HG03196 (cell line): ENCODE measurements around the gene DSE.
A peak's percentile ranks its signal among the peaks of the same experiment; 100 is the strongest.
"Not testable (repeated sequence)": the region's sequence is repeated elsewhere in the genome, so short reads cannot be mapped to it uniquely, and the experiment has no call there.

Source experiments
- ATAC-seq: cut with Tn5 transposase; IDR thresholded peaks from one replicate; pipeline ENCODE4 v1.9.1; 2021; ENCODE audit not compliant: unreplicated experiment

Gene DSE

DNA sequence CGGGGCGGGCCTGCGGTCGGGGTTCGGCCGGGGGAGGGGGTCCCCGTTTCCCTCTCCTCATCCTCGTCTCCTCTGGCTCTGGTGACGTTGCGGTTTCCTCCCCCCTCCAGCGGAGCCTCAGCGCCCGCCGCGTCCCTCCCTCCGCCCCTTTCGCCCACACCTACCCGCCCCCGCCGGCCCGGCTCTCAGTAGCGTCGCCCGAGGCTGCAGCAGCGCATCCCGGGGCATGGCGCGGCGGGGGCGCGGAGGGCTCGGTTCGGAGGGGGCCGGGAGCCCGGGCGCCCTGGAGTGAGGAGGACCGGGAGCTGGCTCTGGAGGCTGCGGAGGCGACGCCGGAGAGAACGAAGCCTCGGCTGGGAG lies at the start of gene DSE:
Gene DSE (plus strand): TSS at position 188 of the 360 bp plus-strand sequence. CDS start 28,304 bp downstream, outside the sequence.
- peak; percentile 70 for ATAC-seq

DNA sequence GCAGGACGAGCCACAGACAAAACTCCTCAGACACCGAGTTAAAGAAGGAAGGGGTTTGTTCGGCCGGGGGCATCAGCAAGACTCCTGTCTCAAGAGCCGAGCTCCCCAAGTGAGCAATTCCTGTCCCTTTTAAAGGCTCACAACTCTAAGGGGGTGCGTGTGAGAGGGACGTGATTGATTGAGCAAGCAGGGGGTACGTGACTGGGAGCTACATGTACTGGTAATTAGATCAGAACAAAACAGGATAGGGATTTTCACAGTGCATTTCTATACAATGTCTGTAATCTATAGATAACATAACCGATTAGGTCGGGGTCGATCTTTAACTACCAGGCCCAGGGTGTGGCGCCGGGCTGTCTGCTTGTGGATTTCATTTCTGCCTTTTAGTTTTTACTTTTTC lies 48.8 kb upstream of the DSE start:
- not testable (repeated sequence) for ATAC-seq

DNA sequence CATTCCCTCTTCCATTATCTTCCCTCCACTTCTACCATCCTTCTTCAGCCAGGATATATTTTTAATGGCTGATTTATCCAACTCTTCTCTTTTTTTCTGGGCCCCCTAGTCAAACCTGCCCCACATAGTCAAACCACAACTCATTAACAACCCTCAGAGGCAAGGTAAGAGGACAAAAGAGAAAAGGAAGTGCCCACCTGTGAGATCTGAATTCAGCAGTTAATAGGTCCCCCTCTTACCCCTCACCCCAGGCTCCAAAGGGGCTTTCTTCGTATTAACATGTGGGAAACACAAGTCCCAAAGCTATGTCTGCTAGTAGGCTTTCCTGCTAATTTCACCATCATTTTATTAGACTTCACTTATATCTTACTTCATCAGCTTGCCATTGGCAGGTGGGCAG lies 46.9 kb upstream of the DSE start:
- ATAC-seq: no peak

DNA sequence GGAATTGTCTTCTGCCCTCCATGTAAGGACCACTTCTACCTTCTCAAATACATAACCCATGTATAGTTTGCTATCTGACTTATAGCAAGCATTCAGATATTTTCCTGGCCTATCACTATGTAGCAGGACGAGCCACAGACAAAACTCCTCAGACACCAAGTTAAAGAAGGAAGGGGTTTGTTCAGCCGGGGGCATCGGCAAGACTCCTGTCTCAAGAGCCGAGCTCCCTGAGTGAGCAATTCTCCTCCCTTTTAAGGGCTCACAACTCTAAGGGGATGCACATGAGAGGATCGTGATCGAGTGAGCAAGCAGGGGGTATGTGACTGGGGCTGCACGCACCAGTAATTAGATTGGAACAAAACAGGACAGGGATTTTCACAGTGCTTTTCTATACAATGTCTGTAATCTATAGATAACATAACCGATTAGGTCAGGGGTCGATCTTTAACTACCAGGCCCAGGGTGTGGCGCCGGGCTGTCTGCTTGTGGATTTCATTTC lies 45.1 kb upstream of the DSE start:
- ATAC-seq: not testable (repeated sequence)

DNA sequence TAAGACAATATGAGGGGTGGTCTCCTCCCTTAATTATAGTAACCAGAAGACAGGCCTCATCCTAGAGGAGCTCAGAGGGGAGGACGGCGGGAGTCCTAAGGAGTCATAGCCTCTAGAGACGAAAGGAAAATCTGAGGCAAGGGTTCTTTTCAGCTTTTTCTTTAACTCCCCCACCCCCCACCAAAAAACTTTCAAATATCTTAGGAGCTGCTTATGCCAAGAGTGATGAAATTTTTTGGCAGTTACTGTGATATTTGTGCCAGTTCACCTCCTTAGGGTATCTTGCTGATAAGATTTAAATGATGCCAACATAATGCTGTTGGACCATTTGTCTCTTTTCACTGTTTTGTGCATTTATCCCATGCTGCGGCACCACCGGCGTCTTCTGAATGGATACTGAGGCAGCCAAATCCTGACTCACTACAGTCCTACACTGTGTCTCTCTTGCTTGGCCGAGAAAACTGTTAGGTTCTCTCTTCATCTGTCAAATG lies 44.5 kb upstream of the DSE start:
- no peak for ATAC-seq

DNA sequence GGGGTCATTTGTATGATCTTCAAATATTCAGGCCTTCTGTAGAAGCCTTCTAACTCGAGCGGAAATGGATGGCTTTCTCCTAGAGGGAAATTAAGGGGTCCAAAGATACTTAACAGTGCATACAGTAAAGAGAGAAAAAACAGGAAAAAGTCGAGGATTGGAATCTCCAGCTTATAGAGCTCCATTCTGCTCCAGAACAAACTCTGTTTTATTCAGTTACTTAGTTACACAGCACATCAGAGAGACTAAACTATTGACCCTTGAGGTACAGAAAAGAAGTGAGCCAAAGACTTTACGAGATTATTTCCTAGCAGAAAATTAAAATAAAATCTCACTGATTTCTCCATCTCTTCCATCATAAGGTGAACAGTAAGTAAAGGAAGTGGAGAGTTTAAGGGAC lies 43.8 kb upstream of the DSE start:
- no peak for ATAC-seq

DNA sequence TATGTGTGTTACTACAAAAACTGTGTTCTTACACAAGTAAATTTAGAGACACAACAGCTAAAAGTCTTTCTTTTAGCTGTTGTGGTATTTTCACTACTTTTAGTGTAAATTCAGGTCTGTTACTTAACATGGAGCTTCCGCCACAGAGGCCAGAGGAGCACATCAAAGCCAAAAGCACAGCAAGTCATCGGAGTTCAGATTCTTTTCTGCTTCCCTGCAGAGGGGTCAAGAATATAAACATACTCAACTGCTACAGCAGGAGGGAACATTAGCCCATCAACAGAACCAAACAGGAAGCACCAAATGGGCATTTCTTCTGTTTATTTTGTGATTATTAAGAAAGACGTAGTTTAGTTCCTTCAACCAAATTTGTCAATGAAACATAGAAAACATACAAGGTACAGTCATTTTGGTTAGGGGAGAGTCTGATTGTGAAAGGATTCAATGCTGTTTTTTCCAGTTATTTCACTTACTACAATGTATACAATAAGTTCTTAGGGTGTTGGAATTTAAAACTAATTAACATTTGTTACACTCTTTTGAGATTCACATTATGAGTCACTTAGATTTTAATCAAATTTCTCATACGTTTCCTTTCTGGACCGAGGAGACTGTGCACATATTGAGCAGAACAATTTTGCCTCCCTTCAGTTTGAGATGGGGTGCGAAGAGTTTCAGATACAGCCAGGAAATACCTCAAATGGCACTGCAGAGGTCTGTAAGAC lies 42.8 kb upstream of the DSE start:
- no peak for ATAC-seq

DNA sequence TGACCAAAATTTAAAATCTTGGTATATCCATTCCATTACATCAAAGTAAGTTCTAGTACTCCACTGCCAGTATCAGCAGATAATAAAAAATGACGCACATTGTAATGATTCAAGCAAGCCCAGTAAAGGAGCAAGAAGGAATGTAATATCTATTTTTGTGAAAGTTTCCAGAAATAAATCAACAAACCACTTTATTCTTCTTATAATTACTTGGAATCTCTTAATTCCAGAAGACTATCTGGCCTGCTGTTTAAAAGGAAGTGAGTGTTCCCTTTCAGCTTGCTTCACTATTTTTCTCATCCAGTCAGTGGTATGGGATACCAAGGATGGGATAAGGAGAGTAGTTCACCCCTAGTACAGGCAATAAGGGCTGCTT lies 42.2 kb upstream of the DSE start:
- no peak for ATAC-seq

DNA sequence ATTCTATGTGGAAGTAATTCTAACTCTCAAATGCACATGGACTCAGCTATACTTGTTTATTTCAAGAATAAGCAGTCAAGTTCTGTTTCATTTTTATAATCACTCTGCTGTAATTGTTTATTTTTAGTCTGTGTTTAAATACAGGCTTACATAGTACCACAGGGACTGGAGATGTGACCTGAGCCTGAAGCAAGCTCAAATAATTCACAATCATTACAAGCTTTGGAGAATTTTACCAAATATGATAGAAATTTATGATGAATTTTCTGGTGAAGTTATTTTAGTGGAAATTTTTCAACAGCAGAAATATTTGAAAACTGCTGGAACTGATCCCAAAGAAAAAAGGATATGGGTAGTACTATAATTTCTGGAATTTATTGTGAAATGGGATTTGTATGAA lies 41.6 kb upstream of the DSE start:
- no peak for ATAC-seq

DNA sequence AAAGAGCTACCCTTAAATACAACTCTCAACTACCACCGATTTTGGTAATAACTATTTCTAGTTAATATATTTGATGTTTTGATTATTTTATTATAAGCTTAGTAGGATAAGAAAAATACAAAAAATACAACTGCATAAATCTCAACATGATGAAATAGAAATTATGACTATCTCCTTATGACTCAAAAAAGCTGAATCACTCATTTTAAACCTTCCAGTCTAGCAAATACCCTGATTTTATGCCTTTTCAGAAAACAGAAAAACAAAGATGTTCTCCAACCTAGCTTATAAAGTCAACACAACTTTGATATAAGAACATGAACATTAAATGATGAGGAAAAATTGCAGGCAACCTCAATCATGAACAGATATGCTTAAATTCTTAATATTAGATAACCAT lies 40.2 kb upstream of the DSE start:
- no peak for ATAC-seq

DNA sequence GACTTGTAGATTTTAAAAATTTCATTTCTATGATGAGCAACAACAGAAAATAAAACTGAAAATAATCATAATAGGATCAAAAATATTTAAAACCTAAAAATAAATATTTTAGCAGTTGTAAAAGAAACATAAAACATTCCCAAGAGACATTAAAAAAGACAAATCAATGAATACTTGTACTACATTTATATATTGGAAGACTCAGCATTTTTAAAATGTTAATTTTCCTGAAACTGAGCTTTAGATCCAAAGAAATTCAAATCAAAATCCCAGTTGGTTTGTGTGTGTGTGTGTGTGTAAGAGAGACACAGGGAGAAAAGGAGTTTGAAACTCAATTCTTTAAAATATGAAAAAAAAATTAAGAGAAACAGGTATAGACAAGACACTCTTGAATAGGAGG lies 38.7 kb upstream of the DSE start:
- no peak for ATAC-seq

DNA sequence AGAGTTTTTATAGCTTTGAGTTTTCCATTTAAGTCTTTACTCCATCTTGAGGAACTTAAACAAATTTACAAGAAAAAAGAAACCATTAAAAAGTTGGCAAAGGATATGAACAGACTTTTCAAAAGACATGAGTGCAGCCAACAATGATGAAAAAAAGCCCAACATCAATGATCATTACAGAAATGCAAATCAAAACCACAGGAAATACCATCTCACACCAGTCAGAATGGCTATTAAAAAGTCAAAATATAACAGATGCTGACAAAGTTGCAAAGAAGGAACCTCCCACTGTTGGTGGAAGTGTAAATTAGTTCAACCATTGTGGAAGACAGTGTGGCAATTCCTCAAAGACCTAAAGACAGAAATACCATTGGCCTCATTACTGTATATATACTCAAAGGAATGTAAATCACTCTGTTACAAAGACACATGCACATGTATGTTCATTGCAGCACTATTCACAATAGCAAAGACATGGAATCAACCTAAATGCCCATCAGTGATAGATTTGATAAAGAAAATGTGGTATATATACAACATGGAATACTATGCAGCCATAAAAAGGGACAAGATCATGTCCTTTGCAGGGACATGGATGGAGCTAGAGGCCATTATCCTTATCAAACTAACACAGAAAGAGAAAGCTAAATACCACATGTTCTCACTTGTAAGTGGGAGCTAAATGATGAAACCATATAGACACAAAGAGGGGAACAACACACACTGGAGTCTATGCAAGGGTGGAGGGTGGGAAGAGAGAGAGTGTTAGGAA lies 35.9 kb upstream of the DSE start:
- not testable (repeated sequence) for ATAC-seq

DNA sequence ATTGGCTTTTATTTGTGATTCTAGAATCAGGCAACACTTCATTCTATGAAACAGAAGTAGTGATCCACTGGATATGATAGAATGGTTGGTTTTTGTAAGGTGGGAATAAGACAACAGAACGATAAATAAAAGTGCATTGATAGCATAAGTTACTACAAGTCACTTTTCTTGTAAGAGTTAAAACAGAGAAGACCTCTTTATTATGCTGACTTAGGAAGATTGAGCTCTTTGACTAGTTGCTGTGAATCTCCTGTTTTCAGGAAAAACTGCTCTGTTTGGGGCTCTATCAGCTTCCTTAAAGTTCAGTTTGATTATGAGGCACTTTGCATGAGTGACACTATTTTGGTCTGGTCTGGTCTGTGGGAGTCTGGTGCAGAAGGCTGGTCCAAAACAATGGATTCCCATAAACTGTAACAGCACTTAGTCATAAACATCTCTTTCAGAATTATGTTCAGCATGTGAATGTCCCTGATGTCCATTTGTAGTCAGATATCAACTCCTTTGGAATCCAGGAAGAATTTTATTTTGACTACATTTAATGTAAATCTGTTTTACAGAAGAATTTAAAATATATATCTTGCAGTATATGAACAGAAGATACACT lies 35.0 kb upstream of the DSE start:
- ATAC-seq: no peak

DNA sequence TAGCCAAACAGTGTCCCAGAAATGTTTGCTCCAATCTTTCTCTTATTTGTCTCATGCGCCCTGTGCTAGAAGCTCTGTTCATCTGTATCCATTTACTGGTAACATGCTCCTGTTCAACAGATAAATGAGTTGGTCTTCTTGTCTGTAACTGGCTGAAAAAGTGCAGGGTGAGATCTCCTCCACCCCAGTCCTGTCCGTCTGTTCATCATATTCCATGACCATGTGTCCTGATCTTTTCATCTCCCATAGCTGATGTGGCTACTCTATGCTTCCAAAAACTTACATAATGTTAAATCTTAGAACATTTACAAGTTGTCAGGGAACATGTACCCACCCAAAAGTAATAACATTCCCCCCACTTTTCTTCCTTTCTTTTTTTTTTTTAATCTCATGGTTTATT lies 31.8 kb upstream of the DSE start:
- no peak for ATAC-seq

DNA sequence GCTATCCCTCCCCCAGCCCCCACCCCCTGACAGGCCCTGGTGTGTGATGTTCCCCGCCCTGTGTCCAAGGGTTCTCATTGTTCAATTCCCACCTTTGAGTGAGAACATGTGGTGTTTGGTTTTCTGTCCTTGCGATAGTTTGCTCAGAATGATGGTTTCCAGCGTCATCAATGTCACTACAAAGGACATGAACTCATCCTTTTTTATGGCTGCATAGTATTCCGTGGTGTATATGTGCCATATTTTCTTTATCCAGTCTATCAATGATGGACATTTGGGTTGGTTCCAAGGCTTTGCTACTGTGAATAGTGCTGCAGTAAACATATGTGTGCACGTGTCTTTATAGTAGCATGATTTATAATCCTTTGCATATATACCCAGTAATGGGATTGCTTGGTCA lies 30.1 kb upstream of the DSE start:
- not testable (repeated sequence) for ATAC-seq

DNA sequence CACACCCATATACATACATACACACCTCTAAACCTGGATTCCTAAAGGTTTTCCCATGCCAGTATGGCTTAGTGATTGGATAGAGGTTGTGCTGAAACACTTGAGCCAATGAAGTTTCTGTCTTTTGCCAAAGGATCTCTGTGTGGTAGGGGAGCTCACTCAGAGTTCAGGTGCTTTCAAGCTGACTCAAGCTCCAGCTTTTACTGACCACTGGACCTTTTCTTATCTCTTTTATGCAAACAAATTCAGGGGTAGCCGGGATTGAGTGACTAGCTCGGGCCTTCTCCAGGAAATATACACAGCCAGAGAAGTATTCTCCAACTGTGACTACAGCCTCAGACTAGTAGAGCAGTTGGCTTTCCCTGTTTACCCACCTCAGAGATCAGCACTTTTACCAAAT lies 21.5 kb upstream of the DSE start:
- ATAC-seq: no peak

DNA sequence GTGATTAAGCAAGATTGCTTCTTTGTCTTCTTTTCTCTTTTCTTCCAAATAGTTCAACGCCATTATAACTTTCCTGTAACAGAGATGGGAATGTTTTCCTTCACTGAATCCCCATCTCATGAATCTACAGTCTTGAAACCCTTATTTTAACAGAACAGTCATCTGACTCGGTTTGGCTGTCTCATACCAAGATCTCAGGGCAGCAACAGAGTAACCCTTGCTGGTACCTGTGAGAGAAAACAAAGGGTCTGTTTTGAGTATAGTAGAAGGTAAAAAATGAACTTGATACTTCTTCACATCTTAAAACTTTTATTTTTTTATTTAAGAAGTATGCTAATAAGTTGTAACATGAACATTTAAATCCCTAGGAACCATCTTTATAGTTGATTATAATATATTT lies 19.6 kb upstream of the DSE start:
- ATAC-seq: no peak

DNA sequence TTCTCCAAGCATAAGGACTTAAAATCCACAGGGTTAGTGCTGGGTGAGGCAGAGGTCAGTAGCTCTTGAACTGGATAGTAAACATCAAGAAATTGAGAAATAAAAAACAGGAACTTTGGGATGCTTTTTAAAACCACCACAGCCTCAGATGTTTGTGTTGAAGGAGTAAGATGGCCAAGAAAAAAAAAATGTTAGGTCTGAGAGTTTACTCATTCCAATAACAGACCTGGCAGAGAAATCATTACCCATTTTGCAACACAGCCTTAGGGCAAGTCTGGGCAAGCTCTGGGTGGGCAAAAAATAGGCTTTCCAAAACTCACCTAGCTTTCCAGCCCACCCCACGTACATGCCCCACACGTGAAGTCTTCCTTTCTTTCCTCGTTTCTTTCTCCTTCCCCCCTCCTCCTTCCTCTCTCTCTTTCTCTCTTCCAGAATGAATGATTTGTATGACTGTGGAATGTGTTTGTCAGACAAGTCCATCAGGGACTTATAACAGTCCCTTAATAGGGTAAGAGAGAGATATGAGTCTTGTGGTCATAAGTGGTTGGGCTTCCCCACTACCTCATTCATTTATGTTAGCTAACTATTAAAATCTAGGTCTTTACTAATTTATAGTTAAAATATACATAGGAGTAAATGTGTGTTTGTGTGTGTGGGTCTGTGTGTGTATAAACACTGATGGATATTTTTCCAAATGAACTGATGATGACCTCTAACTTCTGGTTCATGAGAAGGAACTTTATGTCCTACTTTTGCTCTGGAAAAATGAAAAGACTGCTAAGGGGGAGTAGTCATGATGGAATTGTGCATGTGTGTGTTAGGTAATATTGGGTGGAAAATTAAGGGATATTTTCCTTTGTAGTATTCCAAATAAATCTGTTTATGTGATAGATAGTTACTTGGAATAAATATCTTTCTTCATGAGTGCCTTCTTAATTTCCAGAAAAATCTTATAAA lies 18.0 kb upstream of the DSE start:
- ATAC-seq: peak; percentile 69

DNA sequence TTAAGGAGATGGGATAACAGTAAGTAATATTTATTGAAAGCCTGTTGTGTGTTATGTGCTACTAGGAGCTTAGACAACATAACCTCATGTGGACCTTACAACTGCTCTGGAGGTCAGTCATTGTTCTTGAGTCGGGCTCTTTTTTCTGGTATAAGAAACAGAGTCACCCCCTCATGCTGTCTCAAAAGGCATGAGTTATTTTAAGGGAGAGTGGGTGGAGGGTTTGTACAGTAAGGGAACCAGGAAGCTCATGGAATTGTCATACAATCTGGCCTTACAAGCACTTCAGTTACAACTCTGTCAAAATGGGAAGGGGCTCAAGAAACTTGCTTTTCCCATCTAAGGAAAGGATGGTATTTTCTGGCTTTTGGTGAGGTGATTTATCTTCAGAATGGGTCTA lies 16.5 kb upstream of the DSE start:
- ATAC-seq: no peak

DNA sequence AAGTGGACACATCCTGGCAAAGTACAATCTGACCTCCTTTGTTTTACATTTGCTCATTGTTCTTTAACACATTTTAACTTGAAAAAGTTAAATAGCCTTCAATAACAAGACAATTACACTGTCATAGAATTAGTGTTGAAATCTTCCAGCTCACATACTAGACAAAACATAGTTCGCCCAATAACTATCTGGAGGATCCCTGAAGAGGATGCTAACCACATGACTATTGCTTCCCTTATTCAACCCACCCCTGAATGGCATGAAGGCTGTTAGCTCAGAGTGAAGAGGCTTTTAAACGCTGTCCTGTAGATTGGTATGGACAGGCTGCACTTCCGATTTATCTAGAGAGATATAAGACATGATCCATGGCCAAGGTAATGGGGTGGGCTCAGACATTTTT lies 15.0 kb upstream of the DSE start:
- no peak for ATAC-seq

DNA sequence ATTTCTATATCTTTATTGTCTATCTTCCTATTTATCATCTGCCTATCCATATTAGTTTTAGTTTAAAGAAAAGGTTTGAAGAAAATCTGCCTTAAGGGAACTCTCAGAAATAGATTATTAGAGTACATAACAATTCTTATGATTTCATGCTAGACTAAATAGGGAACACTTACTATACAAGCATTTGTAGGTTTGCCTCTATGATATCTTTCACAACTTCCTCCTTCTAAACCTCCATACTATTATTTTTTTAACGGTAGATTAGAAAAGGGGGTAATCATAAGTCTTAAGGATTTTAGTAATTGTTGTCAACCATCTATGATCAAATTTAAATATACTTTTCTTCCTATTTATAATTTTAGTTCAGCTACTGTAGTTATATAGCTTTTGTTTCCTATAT lies 11.6 kb upstream of the DSE start:
- no peak for ATAC-seq
